HG03066 (cell line): ENCODE data around the gene KRT82.

ENCODE experiments used
- ATAC-seq: cut with Tn5 transposase; IDR thresholded peaks from one replicate; pipeline ENCODE4 v1.9.1; 2021; ENCODE audit warnings: low read depth; ENCODE audit not compliant: unreplicated experiment

KRT82 gene

GRCh38 chr12:52436000-52436827 lies 30.1 kb upstream of the KRT82 start:
- ATAC-seq: no peak

GRCh38 chr12:52435659-52435999 lies 29.5 kb upstream of the KRT82 start:
- ATAC-seq: no peak

GRCh38 chr12:52434760-52435530 lies 28.8 kb upstream of the KRT82 start:
- no peak for ATAC-seq

DNA sequence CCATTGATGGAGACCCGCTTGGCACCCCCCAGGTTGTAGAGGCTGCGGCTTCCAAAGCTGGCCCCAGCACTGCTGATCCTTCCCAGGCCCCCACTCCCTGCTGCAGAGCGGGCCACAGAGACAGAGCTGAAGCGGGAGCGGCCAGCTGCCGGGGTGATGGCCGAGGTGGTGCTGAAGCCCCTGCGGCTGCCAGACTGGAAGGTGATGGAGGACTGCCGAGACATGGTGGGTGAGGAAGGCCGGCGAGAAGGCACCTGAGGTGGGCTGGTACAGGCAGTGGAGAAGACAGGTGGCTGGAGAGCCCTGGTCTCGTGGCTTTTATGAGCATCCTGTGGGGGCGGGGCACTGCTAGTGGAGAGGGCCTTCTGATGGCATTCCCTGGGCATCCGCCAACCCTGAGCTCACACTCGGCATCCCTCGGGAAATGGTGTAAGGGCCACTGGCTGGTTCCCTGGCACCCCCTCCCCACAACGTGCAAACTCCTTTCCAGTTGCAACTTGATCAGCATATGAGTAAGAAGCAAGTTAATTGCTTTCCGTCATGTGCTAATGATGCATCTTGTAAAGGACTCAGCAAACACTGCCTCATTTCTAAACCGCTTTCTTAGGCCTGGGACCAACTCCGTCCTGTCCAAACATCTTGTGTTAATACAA lies 28.1 kb upstream of the KRT82 start, which contains the start of gene KRT75:
KRT75 (minus strand) TSS at position 291 of the 653 bp plus-strand sequence; CDS start at position 224, 67 bp downstream.
- ATAC-seq: no peak

DNA sequence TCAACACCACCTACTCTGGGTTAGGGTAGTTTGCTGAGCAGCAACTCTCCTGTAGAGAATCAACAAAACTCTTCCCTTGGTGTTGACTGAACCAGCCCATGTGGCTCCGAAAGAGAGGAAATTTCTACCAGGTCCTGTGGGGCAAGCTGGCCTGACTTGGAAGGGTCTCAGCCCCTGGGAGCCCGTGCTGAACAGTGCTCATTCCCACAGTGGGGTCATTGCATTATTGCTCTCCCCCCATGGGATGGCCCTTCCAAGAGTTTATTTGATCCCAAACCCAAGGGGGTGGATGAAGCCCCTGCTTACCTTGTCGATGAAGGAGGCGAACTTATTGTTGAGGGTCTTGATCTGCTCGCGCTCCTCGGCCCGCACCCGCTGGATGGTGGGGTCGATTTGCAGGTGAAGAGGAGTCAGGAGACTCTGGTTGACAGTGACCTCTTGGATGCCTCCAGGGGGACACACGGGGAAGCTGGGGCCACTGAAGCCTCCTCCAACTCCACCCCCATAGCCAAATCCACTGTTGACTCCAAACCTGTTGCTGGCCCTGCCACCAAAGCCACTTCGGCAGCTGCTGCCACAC lies 27.5 kb upstream of the KRT82 start:
- no peak for ATAC-seq

DNA sequence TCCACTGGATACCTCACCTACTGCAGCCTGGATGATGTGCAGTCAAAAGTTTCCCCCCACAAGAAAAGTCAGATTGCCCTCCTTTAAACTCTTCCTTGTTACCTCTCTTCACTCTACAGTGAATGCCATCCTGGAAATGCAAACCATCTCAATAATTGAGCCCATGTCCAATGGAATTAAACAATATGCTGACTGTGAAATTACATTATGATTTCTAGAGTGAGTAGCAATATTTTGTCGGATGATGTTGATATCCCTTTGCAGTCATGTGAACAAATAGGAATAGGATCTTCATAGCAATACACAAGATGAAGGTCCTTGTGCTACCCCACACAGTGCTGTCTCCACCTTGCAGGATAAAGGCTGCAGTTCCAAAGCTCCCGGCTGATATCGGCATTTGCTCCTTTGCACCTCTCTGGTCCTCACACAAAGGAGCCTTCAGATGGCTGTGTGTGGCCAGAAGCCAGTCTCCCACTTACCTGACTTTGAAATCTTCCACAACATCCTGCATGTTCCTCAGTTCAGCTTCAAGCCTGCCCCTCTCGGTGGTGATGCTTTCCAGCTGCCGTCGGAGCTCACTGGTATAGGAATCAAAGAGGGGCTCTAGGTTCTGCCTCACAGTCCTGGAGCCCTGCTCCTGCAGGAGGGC lies 26.5 kb upstream of the KRT82 start:
- ATAC-seq: no peak

- no peak for ATAC-seq
Measured at GRCh38 chr12:52428121-52428520, 22.0 kb upstream of the KRT82 start.

- no peak for ATAC-seq
Measured at GRCh38 chr12:52427083-52427482, 20.9 kb upstream of the KRT82 start.

- no peak for ATAC-seq
Measured at GRCh38 chr12:52426034-52426433, 19.9 kb upstream of the KRT82 start.

- ATAC-seq: no peak
Measured at GRCh38 chr12:52425466-52425865, 19.3 kb upstream of the KRT82 start.

DNA sequence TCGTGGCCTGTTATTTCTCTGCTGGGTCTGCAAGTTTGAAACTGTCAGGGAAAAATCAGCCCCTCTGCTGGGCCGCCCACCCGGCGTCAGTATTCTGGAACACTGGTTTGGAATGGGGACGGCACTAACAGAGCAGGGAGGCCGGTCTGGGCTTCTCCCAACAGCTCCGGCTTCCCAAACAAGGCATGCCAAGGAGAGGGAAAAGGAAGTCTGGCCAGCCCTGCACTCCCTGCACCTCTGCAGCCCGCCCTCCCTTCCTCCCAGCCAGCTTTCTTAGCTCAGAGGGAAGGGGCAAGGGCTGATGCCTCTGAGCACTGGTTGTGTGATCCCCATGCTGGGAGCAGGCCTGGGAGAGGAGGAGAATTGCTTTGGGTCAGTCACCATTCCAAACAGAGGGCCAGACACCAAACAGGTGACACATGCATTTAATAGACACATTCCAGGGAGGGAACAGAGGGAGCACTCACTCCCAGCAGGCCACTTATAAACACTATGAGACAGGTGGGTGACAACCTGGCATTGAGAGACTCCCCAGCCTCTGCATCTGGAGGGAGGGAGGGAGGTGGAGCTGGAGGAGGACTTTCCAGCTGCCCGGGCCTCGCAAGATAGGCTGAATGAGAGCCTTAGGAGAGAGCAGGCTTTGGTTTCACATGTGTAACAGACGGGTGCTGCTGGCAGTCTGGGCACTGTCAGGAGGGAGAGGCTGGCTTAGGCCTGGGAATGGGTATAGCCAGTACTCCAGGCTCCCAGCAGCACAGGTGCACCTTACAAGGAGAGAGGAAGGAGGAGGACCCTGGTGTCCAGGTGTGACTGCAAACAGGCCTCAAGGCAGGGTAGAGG lies 17.7 kb upstream of the KRT82 start:
- no peak for ATAC-seq

GRCh38 chr12:52423035-52423434 lies 16.9 kb upstream of the KRT82 start:
- no peak for ATAC-seq

GRCh38 chr12:52419656-52420055 lies 13.5 kb upstream of the KRT82 start:
- ATAC-seq: no peak

DNA sequence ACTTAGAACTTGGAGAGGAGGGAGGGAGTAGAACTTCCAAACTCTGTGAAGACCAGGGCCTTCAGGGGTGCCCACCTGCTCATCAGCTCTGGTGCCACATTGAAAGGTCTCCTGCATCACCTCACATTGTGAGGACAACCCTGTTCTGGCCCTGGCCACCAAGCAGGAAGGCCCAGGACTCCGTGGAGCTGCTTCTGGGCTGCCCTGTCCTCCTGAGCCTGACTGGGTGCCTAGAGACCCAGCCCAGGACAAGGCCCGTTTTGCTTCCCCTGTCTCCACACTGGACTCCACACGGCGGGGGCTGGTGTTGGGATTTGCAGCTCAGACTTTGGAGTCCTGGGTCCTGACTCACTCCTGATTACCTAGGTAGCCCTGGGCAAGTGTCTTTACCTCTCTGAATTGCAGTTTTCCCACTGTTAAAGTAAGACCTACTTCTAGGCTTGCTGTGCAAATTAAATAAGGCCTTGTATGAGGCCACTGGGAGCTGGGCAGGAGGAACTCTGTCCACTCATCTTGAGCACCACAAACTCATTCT lies 12.5 kb upstream of the KRT82 start:
- no peak for ATAC-seq

GRCh38 chr12:52417740-52418139 lies 11.6 kb upstream of the KRT82 start:
- no peak for ATAC-seq

DNA sequence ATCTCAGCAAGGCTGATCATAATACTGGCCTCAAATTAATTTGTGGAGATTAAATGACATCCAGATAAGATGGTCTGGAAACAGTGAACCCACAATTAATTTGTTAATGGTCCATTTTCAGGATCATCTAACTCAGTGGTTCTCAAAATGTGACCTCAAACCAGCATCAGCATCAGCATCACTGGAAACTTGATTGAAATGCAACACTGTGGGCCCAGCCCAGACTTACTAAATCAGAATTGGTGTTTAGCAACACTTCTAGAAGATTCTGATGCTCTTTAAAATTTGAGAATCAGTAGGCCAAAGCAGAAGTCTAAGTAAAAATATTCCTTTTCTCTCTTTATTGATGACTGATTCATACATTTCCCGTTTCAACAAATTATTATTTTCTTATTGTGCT lies 10.7 kb upstream of the KRT82 start:
- ATAC-seq: no peak

DNA sequence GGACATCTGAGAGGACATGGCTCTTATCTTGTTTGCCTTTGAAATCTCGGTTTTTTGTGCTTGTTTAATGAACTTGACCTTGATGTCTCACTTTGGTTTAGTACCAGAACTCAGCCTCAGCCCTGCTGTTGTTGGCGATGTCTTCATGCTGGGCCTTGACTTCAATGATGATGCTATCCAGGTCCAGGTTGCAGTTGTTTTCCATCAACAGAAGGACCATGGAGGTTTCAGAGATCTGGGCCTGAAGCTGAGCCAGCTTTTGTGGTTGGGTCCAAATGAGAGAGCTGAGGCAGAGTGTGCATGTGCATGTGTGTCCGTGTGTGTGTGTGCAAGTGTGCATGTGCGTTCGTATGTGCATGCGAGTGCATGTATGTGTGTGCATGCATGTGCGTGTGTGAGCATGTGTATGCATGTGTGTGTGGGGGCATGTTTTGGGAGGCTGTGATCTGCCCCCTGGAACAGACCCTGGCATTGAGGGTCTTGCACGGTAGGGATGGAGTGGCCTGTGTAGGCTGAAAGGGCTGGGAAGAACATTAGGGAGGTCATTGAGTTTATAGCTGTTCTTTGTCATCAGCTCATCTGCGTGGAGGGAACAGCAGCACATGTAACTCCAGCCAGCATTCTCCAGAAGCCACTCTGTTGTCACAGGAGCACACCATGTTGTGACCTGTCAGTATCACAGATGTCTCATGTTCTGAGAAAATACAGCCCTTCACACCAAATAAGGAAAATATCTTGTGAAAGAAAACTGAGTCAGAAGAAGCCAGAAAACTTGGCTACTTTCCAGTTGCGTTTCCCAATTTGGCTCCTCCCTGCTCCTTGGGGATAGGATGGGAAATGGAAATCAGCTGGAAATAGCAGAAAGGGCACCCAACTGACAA lies 10.0 kb upstream of the KRT82 start:
- ATAC-seq: no peak

- ATAC-seq: no peak
Measured at GRCh38 chr12:52414936-52415335, 8.8 kb upstream of the KRT82 start.
